HepG2 (cell line): ENCODE measurements around the gene ACSL6. TPM values are rescaled to one million over a fixed set of nuclear protein-coding genes. Genes with fewer than 3 reads are reported as not detected.
A peak's percentile ranks its signal among the peaks of the same experiment; 100 is the strongest.

ENCODE experiments used
- AGO1 ChIP-seq: fragments of 200-400 bp; formaldehyde crosslinking; IDR thresholded peaks from 2 replicates; pipeline ENCODE4 v1.6.1; 2017; ENCODE audit warnings: mild to moderate bottlenecking, low read depth, low read length, moderate library complexity; ENCODE audit not compliant: poor library complexity, severe bottlenecking
- E2F5 ChIP-seq: sonication (generic); formaldehyde crosslinking; conservative IDR thresholded peaks from 2 replicates; pipeline ENCODE4 v1.4.0; 2020; ENCODE audit warnings: missing genetic modification reagents
- GATAD1 ChIP-seq: IDR thresholded peaks from 2 replicates; pipeline ENCODE4 v1.6.1; 2016; ENCODE audit warnings: missing genetic modification reagents, missing compliant biosample characterization
- GLI4 ChIP-seq: sonication (generic); formaldehyde crosslinking; IDR thresholded peaks from 2 replicates; pipeline ENCODE4 v1.5.1; 2020; ENCODE audit warnings: missing genetic modification reagents, mild to moderate bottlenecking, moderate library complexity, borderline replicate concordance
- HHEX ChIP-seq: IDR thresholded peaks from 2 replicates; pipeline ENCODE4 v1.6.1; 2016; ENCODE audit warnings: control low read depth
- HMG20B ChIP-seq: conservative IDR thresholded peaks from 2 replicates; pipeline ENCODE4 v1.6.1; 2016; ENCODE audit warnings: missing genetic modification reagents, missing compliant biosample characterization
- MAX ChIP-seq: IDR thresholded peaks from 2 replicates; pipeline ENCODE4 v1.6.1; 2012; ENCODE audit warnings: inconsistent platforms
- MTF1 ChIP-seq: sonication (generic); formaldehyde crosslinking; IDR thresholded peaks from 2 replicates; pipeline ENCODE4 v1.5.0; 2020; ENCODE audit warnings: missing genetic modification reagents
- MXD4 ChIP-seq: IDR thresholded peaks from 2 replicates; pipeline ENCODE4 v1.6.1; 2016; ENCODE audit warnings: mild to moderate bottlenecking, missing biosample characterization, missing genetic modification reagents
- NAIF1 ChIP-seq: sonication (generic); formaldehyde crosslinking; IDR thresholded peaks from 2 replicates; pipeline ENCODE4 v1.5.0; 2020; ENCODE audit warnings: mild to moderate bottlenecking, missing genetic modification reagents, borderline replicate concordance
- SNAPC4 ChIP-seq: sonication (generic); formaldehyde crosslinking; IDR thresholded peaks from 2 replicates; pipeline ENCODE4 v1.4.0; 2020; ENCODE audit warnings: mild to moderate bottlenecking, missing genetic modification reagents
- SP5 ChIP-seq: IDR thresholded peaks from 2 replicates; pipeline ENCODE4 v1.6.1; 2016; ENCODE audit warnings: low read depth, borderline replicate concordance
- ZNF335 ChIP-seq: sonication (generic); formaldehyde crosslinking; IDR thresholded peaks from 2 replicates; pipeline ENCODE4 v1.4.0; 2020; ENCODE audit warnings: missing genetic modification reagents
- ZNF503 ChIP-seq: sonication (generic); formaldehyde crosslinking; IDR thresholded peaks from 2 replicates; pipeline ENCODE4 v1.4.0; 2020; ENCODE audit warnings: missing genetic modification reagents
- ZSCAN21 ChIP-seq: sonication (generic); formaldehyde crosslinking; IDR thresholded peaks from 2 replicates; pipeline ENCODE4 v1.8.0; 2022; ENCODE audit warnings: mild to moderate bottlenecking, missing genetic modification reagents, moderate library complexity, borderline replicate concordance
- polyA plus RNA-seq, 8 experiments: library from polyadenylated mRNA; depleted of rRNA in 3 of 8; stranded (reverse) in 7 of 8; unstranded in 1 of 8; fragments of >200 nt; fragmentation: Illumina TruSeq in 4 of 8; extraction: Trizol in 4 of 8; gene quantifications; 2 replicates each; pipeline versions ENCODE4 v1.2.1 to v1.2.3, GENCODE V29; 2011 to 2016; ENCODE audit warnings: low read depth in 4 of 8, missing spikeins in 1 of 8, mixed read lengths in 1 of 8; ENCODE audit not compliant: insufficient read depth in 1 of 8
- total RNA-seq, 5 experiments: library from RNA; depleted of rRNA; stranded (reverse); fragments of >200 nt; fragmentation: Illumina TruSeq; extraction: Trizol; gene quantifications; 2 replicates each; pipeline ENCODE4 v1.2.3, GENCODE V29; 2016; ENCODE audit warnings: low read depth in 1 of 5
- TF ChIP-seq, protein P1 (sequence below): sonication (generic); formaldehyde crosslinking; IDR thresholded peaks from 2 replicates; pipeline ENCODE4 v1.4.0; 2020; ENCODE audit warnings: low read depth, mild to moderate bottlenecking, missing genetic modification reagents
- TF ChIP-seq, protein P2 (sequence below): sonication (generic); formaldehyde crosslinking; IDR thresholded peaks from 2 replicates; pipeline ENCODE4 v1.4.0; 2020; ENCODE audit warnings: missing genetic modification reagents

ACSL6 gene
- total and polyA plus RNA-seq, 2 of the 13 experiments (the other 11 are each of a cell fraction or from before 2014, with no cell fraction given): 3.7 to 3.8 TPM

DNA sequence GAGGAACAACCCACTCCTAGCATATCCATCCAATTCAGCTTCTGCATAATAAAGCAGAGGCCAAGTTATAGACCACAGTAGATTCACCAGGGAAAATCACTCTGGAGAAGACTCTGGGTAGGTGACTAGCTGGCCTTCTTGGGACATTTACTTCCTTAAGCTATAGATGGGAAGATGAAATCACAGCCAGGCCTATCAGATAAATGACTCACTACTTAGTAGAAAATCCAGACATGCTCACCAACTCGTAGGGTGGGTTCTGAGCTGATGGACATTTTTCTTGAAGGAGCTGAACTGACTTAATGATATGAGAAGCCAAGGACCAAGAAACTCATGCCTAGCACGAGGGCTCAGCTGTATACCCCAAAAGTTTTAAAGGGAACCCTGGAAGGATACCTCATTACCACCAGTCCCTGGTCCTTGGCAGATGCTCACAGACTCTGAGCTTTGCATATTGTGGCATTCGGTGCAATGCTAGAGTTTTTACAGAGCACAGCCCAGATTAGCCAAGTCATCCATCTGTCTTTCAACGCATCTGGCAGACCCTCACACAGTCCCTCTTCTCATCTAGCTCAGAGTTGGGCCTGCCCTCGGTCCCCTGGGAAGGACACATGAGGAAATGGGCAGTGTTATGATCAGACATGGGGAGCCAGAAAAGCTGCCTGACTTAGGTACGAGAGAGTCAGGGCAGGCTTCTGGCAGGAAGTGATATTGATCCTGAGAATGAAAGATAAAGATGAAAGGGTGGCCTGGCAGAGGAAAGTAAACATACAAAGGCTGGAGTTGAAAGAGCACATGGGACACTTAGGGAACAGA, 15.0 kb downstream of the ACSL6 start (continued):
- TF ChIP-seq SP5 (CRISPR knock-in tag) (peak; percentile 72), GLI4 (CRISPR knock-in tag) (no peak), SNAPC4 (CRISPR knock-in tag) (no peak), AGO1 (no peak), ZSCAN21 (peak; percentile 80), HHEX (CRISPR knock-in tag) (no peak), MTF1 (CRISPR knock-in tag) (no peak), E2F5 (CRISPR knock-in tag) (no peak), ZNF335 (CRISPR knock-in tag) (peak; percentile 76; the same call in 1 of the 2 replicates), NAIF1 (no peak), ZNF503 (CRISPR knock-in tag) (peak; percentile 93), GATAD1 (CRISPR knock-in tag) (no peak), MXD4 (CRISPR knock-in tag) (peak; percentile 79; the same call in 1 of the 2 replicates), MAX (no peak), HMG20B (CRISPR knock-in tag) (peak; percentile 83; the same call in 1 of the 2 replicates)
- TF ChIP-seq, protein P1, sequence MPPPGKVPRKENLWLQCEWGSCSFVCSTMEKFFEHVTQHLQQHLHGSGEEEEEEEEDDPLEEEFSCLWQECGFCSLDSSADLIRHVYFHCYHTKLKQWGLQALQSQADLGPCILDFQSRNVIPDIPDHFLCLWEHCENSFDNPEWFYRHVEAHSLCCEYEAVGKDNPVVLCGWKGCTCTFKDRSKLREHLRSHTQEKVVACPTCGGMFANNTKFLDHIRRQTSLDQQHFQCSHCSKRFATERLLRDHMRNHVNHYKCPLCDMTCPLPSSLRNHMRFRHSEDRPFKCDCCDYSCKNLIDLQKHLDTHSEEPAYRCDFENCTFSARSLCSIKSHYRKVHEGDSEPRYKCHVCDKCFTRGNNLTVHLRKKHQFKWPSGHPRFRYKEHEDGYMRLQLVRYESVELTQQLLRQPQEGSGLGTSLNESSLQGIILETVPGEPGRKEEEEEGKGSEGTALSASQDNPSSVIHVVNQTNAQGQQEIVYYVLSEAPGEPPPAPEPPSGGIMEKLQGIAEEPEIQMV: no peak; the same call in 1 of the 2 replicates
- TF ChIP-seq, protein P2, sequence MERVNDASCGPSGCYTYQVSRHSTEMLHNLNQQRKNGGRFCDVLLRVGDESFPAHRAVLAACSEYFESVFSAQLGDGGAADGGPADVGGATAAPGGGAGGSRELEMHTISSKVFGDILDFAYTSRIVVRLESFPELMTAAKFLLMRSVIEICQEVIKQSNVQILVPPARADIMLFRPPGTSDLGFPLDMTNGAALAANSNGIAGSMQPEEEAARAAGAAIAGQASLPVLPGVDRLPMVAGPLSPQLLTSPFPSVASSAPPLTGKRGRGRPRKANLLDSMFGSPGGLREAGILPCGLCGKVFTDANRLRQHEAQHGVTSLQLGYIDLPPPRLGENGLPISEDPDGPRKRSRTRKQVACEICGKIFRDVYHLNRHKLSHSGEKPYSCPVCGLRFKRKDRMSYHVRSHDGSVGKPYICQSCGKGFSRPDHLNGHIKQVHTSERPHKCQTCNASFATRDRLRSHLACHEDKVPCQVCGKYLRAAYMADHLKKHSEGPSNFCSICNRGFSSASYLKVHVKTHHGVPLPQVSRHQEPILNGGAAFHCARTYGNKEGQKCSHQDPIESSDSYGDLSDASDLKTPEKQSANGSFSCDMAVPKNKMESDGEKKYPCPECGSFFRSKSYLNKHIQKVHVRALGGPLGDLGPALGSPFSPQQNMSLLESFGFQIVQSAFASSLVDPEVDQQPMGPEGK: peak; percentile 77
